GM13977 (cell line): ENCODE results near the gene IL1B.
"Not testable (repeated sequence)": the region's sequence is repeated elsewhere in the genome, so short reads cannot be mapped to it uniquely, and the experiment has no call there.

Experiments
- DNase-seq: peaks from one replicate; pipeline ENCODE4 v3.0.0; 2012; ENCODE audit warnings: low spot score
- CTCF ChIP-seq: IDR thresholded peaks from 2 replicates; pipeline ENCODE4 v1.5.1; 2012; ENCODE audit warnings: mild to moderate bottlenecking, control low read depth; ENCODE audit not compliant: insufficient read depth; ENCODE audit errors: extremely low read depth, missing control alignments
- in situ Hi-C: fragments of 300-500 bp; cut with MboI; formaldehyde crosslinking; loops from one replicate; pipeline ENCODE4 v1.12.0; 2022; ENCODE audit warnings: low sequenced_read_pairs, low pct_unique_long_range_greater_than_20kb, mixed read lengths, inconsistent platforms; ENCODE audit not compliant: unreplicated experiment

IL1B gene

DNA sequence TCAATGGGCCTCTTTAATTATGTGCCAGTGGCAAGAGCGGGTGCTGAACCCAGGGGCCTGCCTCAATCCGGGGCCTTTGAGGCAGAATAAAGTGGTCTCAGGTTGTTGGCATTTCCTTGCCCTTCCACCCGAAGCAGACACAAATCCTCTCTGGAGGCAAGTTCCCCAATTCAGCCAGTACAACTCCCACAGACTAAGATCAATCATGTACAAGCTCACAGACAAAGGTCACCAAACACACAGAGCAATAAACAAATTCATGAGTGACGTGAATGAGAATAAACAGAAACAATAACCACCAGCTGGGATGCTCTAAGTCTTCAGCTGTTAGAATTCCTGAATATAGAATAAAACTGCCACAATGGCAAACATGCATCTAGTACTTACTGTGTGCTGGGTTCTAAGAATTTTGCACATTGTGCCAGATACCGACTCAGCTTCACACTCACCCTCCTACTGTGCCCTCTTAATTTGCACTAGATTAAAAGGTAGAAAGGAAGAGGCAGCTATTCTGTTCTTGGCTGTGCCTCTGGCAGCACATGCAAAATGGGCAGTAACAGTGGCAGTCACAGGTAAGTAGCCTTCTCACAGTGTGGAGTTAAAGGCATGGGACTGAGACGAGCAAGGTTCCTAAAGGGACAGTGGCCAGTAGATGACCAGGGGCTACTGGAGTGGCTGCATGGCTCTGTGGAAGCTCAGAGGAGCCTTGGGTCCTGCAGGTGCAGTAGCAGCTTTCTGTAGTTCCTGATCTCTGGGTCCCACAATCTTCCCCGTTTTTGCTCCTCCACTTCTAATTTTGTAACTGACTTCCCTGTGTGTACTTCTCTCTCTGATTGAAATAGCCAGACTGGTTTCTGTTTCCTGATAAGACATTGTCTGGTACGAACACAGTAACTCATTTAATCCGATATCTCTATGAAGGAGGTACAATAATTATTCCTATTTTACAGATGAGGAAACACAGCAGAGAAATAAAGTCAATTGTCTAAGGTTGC, 34.6 kb upstream of the IL1B start:
- no peak for TF ChIP-seq CTCF
- no peak for DNase-seq
- in situ Hi-C loops, result no loop called here

DNA sequence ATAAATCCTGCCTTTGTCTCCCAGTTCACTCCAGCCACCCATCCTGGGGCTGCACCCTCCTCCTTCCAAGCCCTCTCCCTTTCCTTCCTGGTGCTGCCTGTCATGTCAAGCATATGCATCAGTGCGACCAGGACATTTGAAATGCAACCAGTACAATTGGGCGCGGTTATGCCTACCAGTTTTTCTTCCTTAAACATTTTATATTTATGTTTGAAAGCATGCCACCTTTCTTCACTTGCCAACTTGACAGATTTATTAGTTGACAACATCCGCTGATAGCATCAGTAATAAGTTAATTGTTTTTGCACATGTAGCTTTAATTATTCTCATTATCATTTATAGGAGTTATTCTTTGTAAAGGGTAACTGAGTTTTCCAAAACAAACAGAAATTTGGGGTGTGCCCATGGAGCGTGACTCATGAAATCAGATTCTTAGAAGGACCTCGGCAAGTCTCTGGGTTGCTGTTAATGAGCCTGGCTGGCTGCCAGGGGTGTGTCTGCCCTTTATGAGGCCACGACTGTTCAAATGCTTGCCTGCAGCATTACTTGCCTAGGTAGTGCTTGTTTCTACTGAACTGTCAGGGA, 32.8 kb upstream of the IL1B start:
- DNase-seq, result no peak

DNA sequence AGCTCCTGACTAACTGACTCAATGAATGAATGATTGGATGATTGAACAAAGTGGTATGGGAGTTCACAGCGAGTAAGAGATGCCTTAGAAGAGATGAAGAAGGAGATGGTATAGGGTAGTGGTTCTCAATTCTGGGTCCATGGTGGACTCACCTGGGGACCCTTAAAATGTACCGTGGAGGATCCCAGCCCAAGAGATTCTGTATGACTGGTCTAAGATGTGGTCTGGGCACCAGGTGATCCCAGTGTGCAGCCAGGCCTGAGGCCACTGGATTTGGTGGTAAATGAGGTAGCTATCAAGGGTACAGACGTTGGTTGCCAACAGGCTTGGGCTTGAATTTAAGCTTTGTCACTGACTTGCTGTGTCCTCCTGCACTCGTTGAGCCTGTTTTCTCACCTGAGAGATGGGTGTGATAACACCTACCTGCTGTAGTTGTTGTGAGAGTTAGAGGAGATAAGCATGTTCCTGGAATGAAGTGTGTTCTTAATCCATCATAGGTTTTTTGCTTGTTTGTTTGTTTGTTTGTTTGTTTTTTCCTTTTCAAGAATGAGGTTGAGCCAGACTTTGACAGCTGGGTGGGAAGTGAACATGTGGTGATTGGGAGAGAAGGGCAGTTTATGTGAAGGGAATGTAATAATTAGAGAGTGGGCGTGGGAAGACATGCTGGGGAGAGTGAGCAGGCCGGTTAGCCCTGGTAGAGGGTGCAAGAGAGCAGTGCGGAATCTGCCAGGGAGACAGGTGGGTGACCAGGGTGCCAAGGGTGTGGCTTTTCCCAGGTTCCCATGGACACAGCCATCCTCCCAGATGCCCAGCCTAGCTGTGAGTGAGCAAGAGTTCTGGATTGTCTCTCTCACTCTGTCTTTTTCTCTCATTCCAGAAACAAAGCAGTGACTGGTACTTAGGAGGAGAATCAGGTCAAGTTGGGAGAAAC, 31.4 kb upstream of the IL1B start:
- TF ChIP-seq CTCF, result no peak
- no peak for DNase-seq
- in situ Hi-C loops, result no loop called here

More for the DNA sequence above, 32.8 kb upstream of the IL1B start:
- in situ Hi-C loops, result no loop called here
- TF ChIP-seq CTCF, result no peak

DNA sequence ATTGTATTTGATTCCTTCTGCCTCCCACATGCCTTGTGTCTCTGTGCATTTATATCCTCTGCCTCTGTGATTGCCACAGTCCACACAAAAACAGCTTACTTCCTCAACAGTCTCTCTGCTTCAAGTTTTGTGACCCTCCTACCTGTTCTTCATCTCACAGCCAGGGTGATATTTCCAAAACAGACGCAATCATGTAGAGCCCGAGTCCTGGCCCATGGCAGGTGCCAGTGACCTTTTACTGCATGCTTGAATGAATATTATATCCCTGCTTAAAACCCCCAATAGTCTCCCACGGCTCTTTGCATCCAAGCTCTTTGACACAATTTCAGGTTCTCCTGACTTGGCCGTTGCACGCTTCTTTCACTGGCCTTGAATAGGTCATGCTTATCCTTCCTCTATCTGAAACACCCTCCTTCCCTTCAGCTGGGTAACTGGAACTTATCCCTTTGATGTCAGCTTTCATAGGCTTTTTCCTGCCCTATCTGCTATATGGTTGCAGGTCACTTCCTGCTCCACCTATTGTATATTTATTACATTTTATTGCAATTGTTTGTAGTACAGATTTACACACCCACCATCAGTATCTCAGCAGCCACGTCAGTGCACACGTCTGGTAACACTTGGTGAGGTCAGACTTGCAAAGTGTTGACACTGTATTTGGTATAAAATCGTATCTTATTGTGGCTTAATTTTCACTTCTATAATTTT, 29.7 kb upstream of the IL1B start:
- TF ChIP-seq CTCF, result no peak
- no peak for DNase-seq
- in situ Hi-C loops, result no loop called here

DNA sequence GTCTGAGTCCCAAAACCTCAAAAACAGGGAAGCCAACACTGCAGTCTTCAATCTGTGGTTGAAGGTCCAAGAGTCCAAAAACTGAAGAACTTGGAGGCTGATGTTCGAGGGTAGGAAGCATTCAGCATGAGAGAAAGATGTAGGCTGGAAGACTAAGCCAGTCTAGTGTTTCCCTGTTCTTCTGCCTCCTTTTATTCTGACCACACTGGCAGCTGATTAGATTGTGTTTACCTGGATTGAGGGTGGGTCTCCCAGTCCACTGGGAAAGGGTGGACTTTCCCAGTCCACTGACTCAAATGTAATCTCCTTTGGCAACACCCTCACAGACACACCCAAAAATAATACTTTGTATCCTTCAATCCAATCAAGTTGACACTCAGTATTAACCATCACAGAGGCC, 27.5 kb upstream of the IL1B start:
- in situ Hi-C loops, result no loop called here
- no peak for DNase-seq
- no peak for TF ChIP-seq CTCF

GRCh38 chr2:112859406-112860183, 23.0 kb upstream of the IL1B start:
- in situ Hi-C loops, DNase-seq: not testable (repeated sequence)
